Neural progenitor cell (in vitro differentiated cells): ENCODE data around the gene TP63.

Experiments
- CTCF ChIP-seq: fragments of 200-600 bp; sonication (generic); IDR thresholded peaks from 2 replicates; pipeline ENCODE4 v1.5.1; 2017; ENCODE audit warnings: antibody characterized with exemption, mild to moderate bottlenecking
- EZH2 ChIP-seq: fragments of 200-600 bp; sonication (generic); IDR thresholded peaks from 2 replicates; pipeline ENCODE4 v1.6.1; 2017; ENCODE audit warnings: antibody characterized with exemption, mild to moderate bottlenecking, moderate library complexity
- EZH2phosphoT487 ChIP-seq: fragments of 200-600 bp; sonication (generic); IDR thresholded peaks from 2 replicates; pipeline ENCODE4 v1.6.1; 2017; ENCODE audit warnings: antibody characterized with exemption

DNA sequence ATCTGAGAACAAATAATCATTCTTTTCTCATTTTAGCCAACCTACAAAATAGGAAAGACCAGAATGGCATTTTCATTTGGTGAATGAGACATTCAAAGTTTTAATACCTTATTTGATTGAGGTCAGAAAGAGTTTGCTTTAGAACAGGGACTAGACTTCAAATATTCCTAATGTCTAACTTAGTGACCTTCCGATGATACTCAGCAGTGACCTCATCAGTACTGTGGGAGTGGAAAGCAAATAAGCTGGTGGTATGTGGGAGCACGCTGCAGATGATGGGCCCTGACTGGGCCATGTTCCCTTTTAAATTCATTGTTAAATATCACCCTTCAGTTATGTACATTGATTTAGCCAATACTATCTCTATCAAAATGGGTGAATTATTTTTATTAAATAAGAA lies 266.2 kb downstream of the TP63 start:
- TF ChIP-seq CTCF (no peak), EZH2 (no peak), EZH2phosphoT487 (no peak)
